ENCODE results near the gene CDCA8.
"Not testable (repeated sequence)": the region's sequence is repeated elsewhere in the genome, so short reads cannot be mapped to it uniquely, and the experiment has no call there.

Gene CDCA8

DNA sequence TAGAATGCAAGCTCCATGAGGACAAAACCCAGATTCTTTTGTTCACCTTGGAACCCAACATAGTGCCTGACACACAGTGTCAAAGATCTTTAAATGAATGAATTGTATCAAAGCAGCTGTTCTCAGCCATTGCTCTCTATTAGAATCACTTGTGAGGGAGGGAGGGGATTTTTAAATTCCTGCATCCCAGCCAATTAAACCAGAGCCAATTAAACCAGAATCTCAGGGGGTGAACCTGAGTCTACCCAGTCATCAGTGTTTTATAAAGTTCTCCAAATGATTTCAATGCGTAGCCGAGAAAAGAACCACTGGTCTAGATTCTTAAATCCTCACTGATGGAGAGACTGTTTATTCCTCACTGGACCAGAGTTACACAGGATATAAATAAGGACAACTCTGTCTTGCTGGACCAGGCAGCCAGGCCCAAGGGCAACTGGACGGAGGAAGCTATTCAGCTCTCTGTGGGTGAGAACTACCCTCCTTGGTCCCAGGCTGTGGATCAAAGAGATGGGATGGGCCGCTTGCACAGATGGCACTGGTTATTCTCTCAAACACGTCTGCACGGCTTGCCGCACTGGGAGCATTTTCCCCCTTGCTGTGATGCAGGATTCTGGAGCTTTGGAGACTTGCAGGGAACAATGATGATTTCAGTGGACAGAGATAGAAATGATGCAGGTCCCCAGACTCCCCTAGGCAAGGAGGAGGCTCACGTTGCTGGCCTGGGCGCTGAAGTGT, 20.0 kb upstream of the CDCA8 start:
- DNase-seq (ENCODE audit: low read depth in 2 of 2, low spot score in 1 of 2): no peak

DNA sequence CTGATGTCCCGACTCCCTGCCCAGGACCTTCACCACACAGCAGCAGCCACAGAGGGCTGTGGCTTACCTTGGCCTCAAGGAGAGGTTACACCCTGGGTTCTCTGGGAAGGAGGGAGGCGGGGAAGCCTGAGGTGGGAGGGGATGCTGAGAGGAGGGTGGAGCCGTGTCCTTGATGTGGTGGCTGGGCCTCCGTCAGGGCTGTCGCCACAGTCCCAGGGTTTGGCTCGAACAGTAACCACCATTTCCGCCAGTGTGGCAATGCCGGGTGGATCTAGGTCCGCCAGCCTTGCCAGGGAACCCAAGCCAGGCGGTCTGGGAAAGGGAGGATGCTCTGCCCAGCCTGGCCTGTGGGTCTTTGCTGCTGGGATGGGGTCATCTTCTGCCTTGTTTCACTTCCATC, 18.4 kb upstream of the CDCA8 start:
- no peak for DNase-seq (ENCODE audit: low read depth in 2 of 2, low spot score in 1 of 2)

DNA sequence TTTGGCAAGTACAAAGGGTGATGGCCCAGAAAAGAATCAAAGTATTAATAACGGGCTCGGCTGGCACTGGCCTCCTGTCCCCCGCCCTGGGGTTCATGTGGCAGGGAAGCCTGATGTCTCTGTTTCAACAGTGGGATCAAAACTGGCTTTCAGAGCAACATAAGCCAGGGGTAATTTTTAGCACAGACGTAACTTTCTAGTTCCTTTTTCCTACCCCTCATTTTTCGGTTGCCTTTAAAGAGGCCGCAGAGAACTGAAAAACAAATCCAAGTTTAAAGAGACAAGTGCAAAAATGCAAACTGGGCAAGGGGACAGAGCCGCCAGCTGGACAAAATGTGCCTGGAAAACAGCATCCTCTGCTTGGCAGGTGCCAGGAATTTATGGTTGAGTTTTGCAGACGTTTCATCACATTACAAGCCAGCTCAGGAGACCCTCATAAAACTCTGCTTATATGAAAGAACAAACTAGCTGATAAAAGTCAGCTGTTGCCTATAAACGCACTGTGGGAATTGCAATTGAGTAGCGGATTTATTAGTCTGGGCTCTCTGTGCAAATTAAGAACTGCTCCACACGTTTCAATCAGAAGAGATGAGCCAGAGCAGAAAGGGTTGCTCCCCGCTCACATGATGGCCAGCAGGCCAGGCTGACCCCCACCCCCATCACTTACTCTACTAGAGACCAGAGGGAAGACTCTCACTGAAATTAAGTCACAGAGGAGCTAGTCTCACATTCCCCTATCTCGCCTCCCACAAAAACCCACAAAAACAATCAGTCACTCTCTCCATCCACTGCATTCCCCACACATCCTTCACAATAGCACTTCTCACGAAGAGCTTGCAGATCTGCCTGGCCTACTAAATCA, 15.8 kb upstream of the CDCA8 start:
- no peak for DNase-seq (ENCODE audit: low read depth in 2 of 2, low spot score in 1 of 2)

DNA sequence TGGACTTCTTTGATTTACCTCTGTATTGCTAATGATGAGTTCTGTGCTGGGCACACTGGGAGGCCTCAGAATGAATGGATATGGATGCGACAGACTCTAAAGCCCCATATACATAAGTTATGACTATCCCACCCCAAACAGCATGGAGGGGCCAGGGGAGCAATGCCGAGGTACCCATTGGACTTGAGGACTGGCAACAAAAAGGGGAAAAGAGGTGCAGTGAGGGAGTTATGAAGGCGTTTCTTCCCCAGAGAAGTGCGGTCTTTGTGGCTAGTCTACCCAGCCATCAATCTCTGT, 15.2 kb upstream of the CDCA8 start:
- DNase-seq (ENCODE audit: low read depth in 2 of 2, low spot score in 1 of 2): no peak

DNA sequence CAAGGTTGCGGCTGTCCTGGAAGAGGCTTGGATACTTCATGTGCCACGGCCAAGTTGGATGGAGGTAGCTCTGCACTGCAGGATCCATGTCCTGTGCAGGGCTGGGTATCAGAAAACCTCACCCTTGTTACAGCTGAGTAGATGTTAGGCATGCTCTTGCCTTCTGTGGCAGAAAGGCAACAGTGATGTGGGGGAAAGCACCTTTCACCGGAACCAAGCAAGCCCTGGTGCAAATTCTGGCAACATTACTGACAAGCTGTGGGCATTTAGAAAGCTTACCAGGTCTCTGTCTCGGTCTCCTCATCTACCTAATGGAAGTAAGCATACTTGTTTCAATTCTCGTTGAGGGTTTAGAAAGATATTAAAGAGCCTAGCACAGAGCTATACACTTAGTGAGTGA, 14.5 kb upstream of the CDCA8 start:
- no peak for DNase-seq (ENCODE audit: low read depth in 2 of 2, low spot score in 1 of 2)

DNA sequence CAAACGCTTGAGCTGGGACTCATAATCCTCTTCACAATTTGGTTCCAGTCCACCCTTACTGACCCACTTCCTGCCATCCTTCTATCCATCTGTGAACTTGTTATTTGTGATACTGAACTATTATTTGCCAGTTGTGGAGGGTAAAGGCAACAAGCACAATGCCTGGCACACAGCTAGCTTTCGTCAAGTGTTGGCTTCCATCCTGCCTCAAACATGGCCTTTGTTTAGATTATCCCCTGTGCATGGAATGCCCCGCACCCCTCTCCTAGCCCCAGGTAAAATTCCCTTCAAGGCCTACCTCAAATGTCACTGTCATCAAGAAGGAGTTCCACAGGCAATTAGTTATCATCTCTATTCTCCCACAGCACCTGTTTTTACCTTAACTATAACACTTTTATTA, 11.4 kb upstream of the CDCA8 start:
- no peak for DNase-seq (ENCODE audit: low read depth in 2 of 2, low spot score in 1 of 2)

DNA sequence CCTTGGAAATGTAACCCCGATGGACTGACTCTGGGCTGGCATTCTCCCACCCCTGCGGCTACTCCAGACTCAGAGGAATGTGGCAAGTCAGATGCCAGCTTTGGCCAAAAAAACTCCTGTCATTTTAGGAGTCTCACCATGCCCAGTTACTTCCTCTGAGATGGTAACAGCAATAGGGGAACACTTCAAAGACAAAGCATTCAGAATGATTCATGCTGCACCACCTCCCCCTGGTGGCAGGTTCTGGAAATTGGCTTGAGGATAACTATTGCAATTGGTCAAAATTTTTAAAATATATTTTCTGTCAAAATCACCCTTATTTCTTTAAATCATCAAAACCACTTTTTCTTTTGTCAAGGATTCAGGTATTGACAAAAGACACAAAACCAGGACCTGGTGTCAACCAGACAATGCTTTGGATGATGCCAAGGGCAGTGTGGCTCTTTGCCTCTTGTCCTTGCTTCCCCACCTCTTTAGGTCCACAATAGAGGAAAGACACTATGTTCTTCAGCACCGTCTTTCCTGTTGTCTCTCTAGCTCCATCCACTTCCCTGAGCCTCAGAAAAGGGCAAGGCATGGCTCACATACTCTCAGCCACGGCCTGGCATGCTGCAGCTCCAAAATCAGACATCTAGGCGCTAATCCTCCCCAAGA, 9.9 kb upstream of the CDCA8 start:
- DNase-seq (ENCODE audit: low read depth in 2 of 2, low spot score in 1 of 2): peak; percentile 43 to 76

DNA sequence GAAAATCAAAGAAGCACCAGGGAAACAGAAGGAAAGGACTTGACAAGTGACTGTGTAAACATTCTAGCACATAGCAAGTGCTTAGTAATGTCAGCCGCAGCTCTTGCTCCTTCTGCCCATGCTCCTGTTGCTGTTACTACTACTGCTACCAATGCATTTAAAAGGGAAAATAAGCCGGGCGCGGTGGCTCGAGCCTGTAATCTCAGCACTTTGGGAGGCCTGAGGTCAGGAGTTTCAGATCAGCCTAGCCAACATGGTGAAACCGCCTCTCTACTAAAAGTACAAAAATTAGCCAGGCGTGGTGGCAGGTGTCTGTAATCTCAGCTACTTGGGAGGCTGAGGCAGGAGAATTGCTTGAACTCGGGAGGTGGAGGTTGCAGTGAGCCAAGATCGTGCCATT, 8.1 kb upstream of the CDCA8 start:
- DNase-seq (ENCODE audit: low read depth in 2 of 2, low spot score in 1 of 2): not testable (repeated sequence)

DNA sequence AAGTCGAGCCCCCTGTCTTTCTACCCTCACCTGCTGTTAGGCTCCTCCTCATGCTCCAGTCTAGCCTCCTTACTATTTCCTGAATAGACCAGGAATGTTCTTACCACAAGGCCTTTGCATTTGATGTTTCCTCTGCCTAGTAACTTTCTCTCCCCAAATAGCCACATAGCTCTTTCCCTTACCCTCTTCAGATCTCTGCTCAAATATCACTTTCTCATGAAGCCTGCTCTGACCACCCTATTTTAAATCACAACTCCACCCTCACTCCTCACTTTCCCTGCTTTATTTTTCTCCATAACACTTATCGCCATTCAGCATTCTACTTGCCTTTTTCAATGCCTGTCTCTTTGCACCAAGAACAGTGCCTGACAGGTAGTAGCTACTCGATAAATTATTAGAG, 6.6 kb upstream of the CDCA8 start:
- DNase-seq (ENCODE audit: low read depth in 2 of 2, low spot score in 1 of 2): no peak

DNA sequence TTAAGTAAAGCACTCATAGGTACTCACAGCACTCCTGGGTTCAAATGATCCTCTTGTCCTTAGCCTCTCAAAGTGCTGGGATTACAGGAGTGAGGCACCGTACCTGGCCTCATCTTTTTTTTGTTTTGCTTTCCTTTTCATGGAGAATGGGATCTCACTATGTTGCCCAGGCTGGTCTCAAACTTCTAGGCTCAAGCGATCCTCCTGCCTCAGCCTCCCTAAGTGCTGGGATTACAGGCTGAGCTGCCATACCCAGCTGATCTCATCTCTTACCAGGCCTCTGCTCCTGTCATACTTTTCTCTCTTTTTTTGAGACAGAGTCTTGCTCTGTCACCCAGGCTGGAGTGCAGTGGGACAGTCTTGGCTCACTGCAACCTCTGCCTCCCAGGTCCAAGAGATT, 4.6 kb upstream of the CDCA8 start:
- DNase-seq (ENCODE audit: low read depth in 2 of 2, low spot score in 1 of 2): not testable (repeated sequence)

DNA sequence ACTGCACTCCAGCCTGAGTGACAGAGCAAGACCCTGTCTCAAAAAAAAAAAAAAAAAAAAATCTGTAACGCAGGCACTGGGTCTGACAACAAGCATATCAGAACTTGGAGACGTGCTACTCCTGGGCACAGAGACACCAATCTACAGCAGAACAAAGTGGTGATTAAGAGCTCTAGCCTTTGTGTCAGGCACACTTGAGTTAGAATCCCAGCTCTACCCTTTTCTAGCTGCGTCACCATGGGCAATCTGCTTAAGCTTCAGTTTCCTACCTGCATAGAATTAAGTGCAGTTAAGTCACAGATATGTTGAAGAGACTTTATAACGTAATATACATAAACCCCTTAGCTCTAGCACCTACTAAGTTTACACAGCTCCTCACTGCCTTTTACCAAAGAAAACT, 3.4 kb upstream of the CDCA8 start:
- no peak for DNase-seq (ENCODE audit: low read depth in 2 of 2, low spot score in 1 of 2)

DNA sequence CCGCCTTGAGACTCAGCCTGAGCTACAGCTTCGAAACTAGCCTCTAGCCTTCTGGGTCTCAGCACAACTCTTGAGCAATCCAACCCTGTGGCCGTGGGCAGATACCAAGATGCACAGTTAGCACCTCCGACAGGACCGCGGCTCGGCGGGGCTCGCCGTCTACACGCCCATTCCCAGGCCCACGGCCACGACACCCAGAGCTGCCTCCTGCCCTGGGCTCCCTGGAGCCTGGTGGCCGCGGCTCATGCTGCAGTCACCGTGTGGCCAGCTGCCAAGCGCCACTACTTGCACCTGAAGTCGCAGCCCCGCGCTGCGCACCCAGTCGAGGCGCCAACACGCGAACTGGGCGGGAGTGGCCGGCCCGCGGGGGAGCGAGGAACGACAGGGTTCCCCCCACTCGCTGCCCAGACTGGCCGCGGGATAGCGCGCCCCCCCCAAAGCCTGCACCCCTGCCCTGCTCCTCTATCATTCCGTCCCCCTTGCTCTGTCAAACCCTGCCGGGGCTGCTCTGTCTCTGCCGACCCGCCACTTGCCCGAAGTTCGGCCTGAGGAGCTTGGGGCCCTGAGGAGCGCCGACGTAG, 729 bp upstream of the CDCA8 start:
- DNase-seq (ENCODE audit: low read depth in 2 of 2, low spot score in 1 of 2): no peak

DNA sequence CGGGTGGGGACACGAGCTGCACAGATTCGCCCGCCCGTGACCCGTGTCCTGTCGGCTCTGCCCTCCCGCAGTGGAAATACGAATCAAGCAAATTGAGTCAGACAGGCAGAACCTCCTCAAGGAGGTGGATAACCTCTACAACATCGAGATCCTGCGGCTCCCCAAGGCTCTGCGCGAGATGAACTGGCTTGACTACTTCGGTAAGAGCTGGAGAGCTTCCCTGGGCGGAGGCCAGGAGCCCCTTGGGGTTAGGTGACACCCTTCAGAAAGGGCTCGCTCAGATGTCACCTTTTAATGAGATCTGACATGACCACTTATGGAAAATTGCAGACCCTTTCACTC, 489 bp downstream of the CDCA8 start:
- DNase-seq (ENCODE audit: low read depth in 2 of 2, low spot score in 1 of 2): no peak

DNA sequence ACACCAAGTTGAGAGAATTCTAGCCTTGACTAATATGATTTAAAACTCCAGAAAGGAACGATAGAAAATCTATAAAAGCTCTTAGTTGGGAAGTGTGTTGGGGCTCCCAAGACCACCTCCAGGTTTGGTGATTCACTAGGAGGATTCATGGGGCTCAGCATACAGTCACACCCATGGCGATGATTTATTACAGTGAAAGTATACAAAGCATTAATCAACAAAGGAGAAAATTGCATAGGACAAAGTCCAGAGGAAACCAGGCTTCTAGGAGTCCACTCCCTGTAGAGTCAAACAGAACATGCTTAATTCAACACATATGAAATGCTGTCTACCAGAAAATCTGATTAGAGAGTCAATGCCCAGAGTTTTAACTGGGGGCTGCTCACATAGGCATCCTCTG, 4.8 kb downstream of the CDCA8 start:
- no peak for DNase-seq (ENCODE audit: low read depth in 2 of 2, low spot score in 1 of 2)

DNA sequence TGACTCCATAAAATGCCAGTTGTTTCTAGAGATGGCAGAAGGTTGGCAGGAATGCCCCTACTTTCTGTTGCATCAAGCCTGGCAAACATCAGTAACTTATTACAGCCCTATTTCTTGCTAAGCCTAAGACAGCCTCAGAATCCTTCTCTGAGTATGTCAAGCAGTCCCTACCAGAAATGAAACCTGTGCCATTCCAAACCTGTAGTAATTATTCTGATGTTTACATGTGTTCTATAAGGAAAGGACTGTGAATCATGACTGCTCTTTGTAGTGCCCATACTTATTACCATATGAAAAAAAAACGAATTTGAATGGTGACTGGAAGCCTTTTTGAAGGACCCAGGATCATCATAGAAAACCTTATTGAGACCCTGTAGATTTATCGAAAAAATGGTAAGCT, 5.4 kb downstream of the CDCA8 start:
- no peak for DNase-seq (ENCODE audit: low read depth in 2 of 2, low spot score in 1 of 2)

DNA sequence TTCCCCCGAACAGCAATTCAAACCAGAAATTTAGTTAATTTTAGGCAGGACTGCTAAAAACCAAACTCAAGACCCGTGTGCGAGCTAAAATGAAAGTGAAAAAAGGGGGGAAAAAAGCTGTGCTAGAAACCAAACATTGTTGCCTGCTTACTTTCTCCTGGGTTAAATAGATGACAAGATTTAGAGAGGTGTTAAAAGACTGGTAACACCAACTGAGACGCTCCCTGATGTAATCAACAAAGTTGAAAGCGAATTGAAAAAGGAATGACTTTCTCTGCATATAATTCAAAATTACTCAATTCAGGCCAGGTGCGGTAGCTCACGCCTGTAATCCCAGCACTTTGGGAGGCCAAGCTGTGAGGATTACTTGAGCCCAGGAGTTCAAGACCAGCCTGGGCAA, 6.8 kb downstream of the CDCA8 start:
- no peak for DNase-seq (ENCODE audit: low read depth in 2 of 2, low spot score in 1 of 2)

DNA sequence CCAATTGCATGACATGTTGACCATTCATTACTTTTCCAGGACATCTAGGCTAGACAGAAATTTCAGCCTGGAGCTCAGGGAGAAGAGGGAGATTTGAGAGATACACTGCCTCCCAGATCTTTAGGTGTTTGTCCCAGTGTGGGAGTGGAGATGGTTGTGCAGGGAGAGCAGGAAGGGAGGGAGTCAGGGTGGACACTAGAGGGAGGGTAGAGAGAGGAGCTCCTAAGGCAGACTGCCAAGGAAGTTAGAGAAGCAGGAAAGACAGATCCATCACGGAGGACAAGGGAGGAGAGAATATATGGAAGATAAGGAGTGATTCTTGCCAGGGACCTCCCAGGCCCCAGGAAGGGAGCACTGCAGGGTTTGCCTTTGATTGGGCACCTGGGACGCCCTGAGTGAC, 8.7 kb downstream of the CDCA8 start:
- no peak for DNase-seq (ENCODE audit: low read depth in 2 of 2, low spot score in 1 of 2)

DNA sequence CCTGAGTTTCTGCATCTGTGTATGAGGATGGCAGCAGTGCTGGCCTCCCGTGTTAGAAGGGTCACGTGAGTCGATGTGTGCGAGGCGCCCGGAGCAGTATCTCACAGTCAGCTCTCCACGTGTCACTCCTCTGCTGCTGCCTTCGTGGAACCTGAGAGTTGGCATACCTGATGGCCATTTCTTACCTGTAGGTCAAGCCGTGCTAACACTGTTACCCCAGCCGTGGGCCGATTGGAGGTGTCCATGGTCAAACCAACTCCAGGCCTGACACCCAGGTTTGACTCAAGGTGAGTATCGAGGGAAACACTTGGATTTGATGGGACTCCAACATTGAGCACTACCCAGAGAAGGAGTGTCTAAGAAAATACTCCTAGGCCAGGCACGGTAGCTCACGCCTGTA, 10.7 kb downstream of the CDCA8 start:
- DNase-seq (ENCODE audit: low read depth in 2 of 2, low spot score in 1 of 2): no peak

DNA sequence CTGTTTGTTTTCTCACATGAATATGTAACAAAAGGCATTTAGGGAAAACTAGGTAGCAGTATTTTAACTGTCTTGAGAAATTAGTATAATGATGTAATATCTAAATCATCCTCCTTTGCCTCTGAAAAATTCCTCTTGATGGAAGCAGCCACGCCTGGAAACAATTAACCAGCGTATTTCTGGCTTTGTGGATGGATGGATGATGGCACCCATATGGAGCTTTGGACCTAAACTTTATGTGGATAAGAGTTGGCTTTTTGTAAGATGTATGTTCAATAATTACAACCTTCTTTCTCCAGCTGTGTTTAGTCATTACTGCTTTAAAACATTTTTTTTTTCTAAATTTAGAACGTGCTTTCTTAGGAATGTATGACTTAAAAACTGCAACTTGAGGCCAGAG, 12.7 kb downstream of the CDCA8 start:
- DNase-seq (ENCODE audit: low read depth in 2 of 2, low spot score in 1 of 2): no peak

DNA sequence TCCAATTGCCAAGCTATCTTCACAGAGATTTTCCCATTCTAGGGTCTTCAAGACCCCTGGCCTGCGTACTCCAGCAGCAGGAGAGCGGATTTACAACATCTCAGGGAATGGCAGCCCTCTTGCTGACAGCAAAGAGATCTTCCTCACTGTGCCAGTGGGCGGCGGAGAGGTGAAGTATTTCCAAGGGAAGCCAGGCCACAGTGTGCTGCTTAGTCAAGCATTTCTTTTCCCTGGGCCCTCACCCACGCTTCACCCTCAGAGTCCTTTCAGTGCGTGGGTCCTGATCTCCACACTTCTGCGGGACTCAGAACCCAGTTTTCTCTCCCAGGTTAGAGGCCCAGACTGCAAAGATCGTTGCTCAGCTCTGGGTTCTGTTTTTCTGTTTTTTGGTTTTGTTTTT, 13.1 kb downstream of the CDCA8 start:
- DNase-seq (ENCODE audit: low read depth in 2 of 2, low spot score in 1 of 2): no peak

DNA sequence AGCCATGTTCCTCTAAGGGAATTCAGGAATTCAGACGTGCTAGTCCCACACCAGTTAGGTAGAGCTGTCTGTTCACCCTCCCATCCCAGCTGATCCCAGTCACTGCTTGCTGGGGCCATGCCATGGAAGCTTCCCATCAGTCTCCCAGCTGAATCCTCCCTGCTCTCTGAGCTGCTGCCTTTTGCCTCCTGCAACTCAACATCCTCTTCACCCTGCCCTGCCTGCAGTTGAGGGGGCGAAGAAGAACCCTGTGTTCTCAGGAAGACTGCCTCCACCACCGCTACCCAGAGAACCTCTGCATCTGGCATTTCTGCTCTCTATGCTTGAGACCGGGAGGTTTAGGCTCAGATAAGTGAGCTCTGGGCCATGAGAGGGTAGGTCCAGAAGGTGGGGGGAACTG, 16.2 kb downstream of the CDCA8 start:
- DNase-seq (ENCODE audit: low read depth in 2 of 2, low spot score in 1 of 2): no peak

DNA sequence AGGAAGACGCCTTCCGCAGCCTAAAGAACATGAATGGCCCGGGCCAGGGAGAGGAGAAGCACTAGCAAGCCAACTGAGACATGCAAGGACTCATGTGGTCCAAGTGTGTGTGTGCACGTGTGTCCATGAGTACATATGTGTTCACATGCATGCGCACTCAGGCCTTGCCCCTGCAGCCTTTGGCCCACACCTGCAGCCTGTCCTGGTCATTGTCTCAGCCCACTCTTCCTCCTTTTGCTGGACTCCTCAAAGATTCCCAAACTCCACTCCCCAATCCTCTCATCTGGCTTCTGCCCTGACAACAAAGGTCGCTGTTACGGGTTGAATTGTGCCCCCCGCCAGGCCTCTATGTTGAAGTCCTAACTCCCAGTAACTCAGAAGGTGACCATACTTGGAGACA, 21.9 kb downstream of the CDCA8 start:
- DNase-seq (ENCODE audit: low read depth in 2 of 2, low spot score in 1 of 2): no peak
